Choroid plexus epithelial cell (primary cell): ENCODE data around the gene APOC4.

Experiments
- DNase-seq: peaks from one replicate; pipeline ENCODE4 v3.0.0-alpha.2; 2010; ENCODE audit warnings: low read depth
- H3K4me3 ChIP-seq: 2 replicates; pipeline ENCODE4 v1.5.1; 2011; ENCODE audit warnings: low read depth, mild to moderate bottlenecking, control low read depth, low read length, moderate library complexity
- CTCF ChIP-seq: conservative IDR thresholded peaks from 2 replicates; pipeline ENCODE4 v1.5.1; 2011; ENCODE audit warnings: low read depth, mild to moderate bottlenecking, control low read depth, inconsistent platforms, low read length, moderate library complexity

APOC4 gene

GRCh38 chr19:44974857-44975256 is 32.8 kb downstream of the APOC4 start:
- H3K4me3 ChIP-seq, result no peak overlapping the region
- TF ChIP-seq CTCF, result no peak
- no peak for DNase-seq

GRCh38 chr19:44975444-44975843 is 33.4 kb downstream of the APOC4 start:
- H3K4me3 ChIP-seq, result no peak overlapping the region
- TF ChIP-seq CTCF, result no peak
- no peak for DNase-seq

GRCh38 chr19:44984005-44984404 is 42.0 kb downstream of the APOC4 start:
- no peak for DNase-seq
- no peak overlapping the region for H3K4me3 ChIP-seq
- no peak for TF ChIP-seq CTCF

GRCh38 chr19:44985445-44985844 is 43.4 kb downstream of the APOC4 start:
- H3K4me3 ChIP-seq, result no peak overlapping the region
- no peak for DNase-seq
- no peak for TF ChIP-seq CTCF

GRCh38 chr19:44986389-44986788 is 44.4 kb downstream of the APOC4 start:
- no peak for TF ChIP-seq CTCF
- H3K4me3 ChIP-seq, result no peak overlapping the region
- no peak for DNase-seq

GRCh38 chr19:44987148-44987675 is 45.2 kb downstream of the APOC4 start:
- DNase-seq, result no peak
- H3K4me3 ChIP-seq, result no peak overlapping the region
- TF ChIP-seq CTCF, result no peak

GRCh38 chr19:44988273-44988672 is 46.2 kb downstream of the APOC4 start:
- DNase-seq, result no peak

More at GRCh38 chr19:44988273-44988672, 46.2 kb downstream of the APOC4 start:
- H3K4me3 ChIP-seq, result no peak overlapping the region
- TF ChIP-seq CTCF, result no peak
